ENCODE results near the gene PRTG.

DNA sequence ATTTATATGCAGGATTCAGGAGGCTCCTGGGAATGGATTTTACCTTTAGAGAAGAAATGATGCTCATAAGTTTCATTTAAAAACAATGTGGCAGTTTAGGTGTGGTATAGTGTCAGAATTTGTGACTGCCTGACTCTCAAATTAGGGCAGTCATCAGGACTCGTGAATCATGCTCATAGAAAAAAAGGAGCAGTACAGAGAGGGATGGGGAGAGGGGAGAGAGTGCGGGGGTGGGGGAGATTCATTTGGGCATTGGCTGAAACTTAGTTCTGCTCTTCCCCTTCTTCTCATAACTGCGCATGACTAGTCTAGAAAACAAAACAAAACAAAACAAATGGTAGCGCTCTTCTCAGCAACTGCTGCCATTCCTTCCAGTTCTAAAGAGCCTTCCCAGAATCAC is 44.3 kb downstream of the PRTG start:
- no peak for TF ChIP-seq CTCF (conservative IDR thresholded peaks at IDR 0.05; ENCODE audit: low read length)
- no peak for TF ChIP-seq EZH2phosphoT487 (IDR thresholded peaks at IDR 0.05; ENCODE audit: borderline replicate concordance, low read depth, low read length)

Data from OCI-LY7 (cell line).